Measurements from ENCODE around the gene SKAP2.

The SKAP2 gene

DNA sequence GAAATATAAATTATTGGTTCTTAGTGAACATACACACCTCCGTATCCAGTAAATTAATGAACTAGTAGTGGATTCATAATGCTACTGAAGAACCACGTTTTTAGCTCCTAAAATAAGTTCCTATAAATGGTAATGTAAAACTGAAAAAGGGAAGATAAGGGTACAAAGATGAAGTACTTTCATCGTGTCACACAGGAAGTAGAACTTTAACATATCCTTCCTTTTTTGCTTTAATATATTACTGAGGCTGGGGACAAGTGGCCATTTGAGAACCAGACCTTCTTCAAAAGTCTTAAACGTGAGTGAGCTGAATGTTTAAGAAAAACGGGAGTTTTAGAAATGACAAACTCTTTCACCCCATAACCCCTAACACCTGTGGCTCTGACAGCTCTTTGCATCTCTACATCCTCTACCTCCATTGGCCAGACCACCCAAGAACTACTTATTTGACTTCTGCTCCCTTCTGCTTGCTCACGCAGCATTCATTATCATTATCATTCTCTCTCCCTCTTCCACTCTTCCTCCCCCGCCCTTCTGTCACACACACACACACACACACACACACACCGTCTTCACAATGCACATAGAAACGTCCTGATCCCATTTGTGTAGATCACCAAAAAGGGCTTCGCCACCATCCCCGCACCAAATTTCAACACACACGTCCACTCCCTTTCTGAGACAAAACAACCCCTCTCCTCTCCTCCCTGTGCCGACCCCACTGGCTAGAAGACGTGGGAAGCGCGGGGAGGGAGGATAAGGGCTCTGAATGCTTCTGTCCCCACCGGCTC lies 677 bp downstream of the SKAP2 start:
- H3K4me1 ChIP-seq (ENCODE audit: control insufficient read depth, insufficient read depth, low read length), result peaks cover 22% of the 10 kb centered on the region
- peak overlapping the region; percentile 89 for H3K4me3 ChIP-seq (ENCODE audit: low read depth, low read length)
- H3K36me3 ChIP-seq (ENCODE audit: control insufficient read depth in 2 of 2, insufficient read depth in 1 of 2, low read length in 2 of 2), result no peaks in the 10 kb centered on the region
- peak overlapping the region; percentile 94 for H3K27ac ChIP-seq (ENCODE audit: extremely low read depth, low read depth, low read length)
- no peaks in the 10 kb centered on the region for H3K9me3 ChIP-seq (ENCODE audit: control insufficient read depth, insufficient read depth, low read depth, low read length)
- POLR2A ChIA-PET, result interaction anchor here (0.6 to 2.0 kb wide), 9 partner anchors 8 to 310 kb away, joined by 3 to 19 read pairs (median 4); partner anchors contain the start of genes HOXA1, HOXA10 and HOXA7
- CTCF ChIA-PET, result interaction anchor here (0.7 to 1.8 kb wide), 9 partner anchors 9 to 295 kb away, joined by 3 to 10 read pairs (median 4); partner anchors contain the start of genes HOXA1, HOXA4 and HOXA5
- TF ChIP-seq KLF8 (tag by site-specific recombination; IDR thresholded peaks at IDR 0.05) (peak; percentile 50), INSM2 (tag by site-specific recombination; IDR thresholded peaks at IDR 0.05) (peak; percentile 48), ZNF600 (tag by site-specific recombination; IDR thresholded peaks at IDR 0.05) (peak; percentile 36; the same call in 1 of the 2 replicates), TRIM28 (IDR thresholded peaks at IDR 0.05; ENCODE audit: borderline replicate concordance, low read length) (no peak), ZNF791 (tag by site-specific recombination; IDR thresholded peaks at IDR 0.05) (0 out of 2 replicates have a peak, but pooled peaks have one; percentile 11), GLIS1 (tag by site-specific recombination; IDR thresholded peaks at IDR 0.05) (peak; percentile 52), ZNF658 (tag by site-specific recombination; IDR thresholded peaks at IDR 0.05) (no peak), SP7 (tag by site-specific recombination; IDR thresholded peaks at IDR 0.05) (peak; percentile 50), ZNF629 (tag by site-specific recombination; IDR thresholded peaks at IDR 0.05) (0 out of 2 replicates have a peak, but pooled peaks have one; percentile 33), ZNF223 (tag by site-specific recombination; IDR thresholded peaks at IDR 0.05) (no peak), ZNF335 (tag by site-specific recombination; conservative IDR thresholded peaks at IDR 0.05) (peak; percentile 71), ZNF416 (tag by site-specific recombination; IDR thresholded peaks at IDR 0.05) (0 out of 2 replicates have a peak, but pooled peaks have one; percentile 22), ZXDB (tag by site-specific recombination; IDR thresholded peaks at IDR 0.05) (peak; percentile 63; the same call in 1 of the 2 replicates), ZIC2 (tag by site-specific recombination; IDR thresholded peaks at IDR 0.05) (no peak; the same call in 1 of the 2 replicates), ZNF16 (tag by site-specific recombination; IDR thresholded peaks at IDR 0.05; ENCODE audit: low read depth) (0 out of 2 replicates have a peak, but pooled peaks have one; percentile 4), WT1 (tag by site-specific recombination; IDR thresholded peaks at IDR 0.05) (no peak; the same call in 1 of the 2 replicates), BCL11B (tag by site-specific recombination; IDR thresholded peaks at IDR 0.05; ENCODE audit: low read depth) (peak; percentile 77), ZNF148 (tag by site-specific recombination; IDR thresholded peaks at IDR 0.05; ENCODE audit: borderline replicate concordance) (0 out of 2 replicates have a peak, but pooled peaks have one; percentile 60), ZNF324 (tag by site-specific recombination; IDR thresholded peaks at IDR 0.05) (0 out of 2 replicates have a peak, but pooled peaks have one; percentile 73), ZFP37 (tag by site-specific recombination; IDR thresholded peaks at IDR 0.05) (0 out of 2 replicates have a peak, but pooled peaks have one; percentile 85), PRDM2 (tag by site-specific recombination; IDR thresholded peaks at IDR 0.05; ENCODE audit: borderline replicate concordance) (no peak), ZNF202 (tag by site-specific recombination; IDR thresholded peaks at IDR 0.05; ENCODE audit: borderline replicate concordance) (no peak)
- TF ChIP-seq, protein P1, sequence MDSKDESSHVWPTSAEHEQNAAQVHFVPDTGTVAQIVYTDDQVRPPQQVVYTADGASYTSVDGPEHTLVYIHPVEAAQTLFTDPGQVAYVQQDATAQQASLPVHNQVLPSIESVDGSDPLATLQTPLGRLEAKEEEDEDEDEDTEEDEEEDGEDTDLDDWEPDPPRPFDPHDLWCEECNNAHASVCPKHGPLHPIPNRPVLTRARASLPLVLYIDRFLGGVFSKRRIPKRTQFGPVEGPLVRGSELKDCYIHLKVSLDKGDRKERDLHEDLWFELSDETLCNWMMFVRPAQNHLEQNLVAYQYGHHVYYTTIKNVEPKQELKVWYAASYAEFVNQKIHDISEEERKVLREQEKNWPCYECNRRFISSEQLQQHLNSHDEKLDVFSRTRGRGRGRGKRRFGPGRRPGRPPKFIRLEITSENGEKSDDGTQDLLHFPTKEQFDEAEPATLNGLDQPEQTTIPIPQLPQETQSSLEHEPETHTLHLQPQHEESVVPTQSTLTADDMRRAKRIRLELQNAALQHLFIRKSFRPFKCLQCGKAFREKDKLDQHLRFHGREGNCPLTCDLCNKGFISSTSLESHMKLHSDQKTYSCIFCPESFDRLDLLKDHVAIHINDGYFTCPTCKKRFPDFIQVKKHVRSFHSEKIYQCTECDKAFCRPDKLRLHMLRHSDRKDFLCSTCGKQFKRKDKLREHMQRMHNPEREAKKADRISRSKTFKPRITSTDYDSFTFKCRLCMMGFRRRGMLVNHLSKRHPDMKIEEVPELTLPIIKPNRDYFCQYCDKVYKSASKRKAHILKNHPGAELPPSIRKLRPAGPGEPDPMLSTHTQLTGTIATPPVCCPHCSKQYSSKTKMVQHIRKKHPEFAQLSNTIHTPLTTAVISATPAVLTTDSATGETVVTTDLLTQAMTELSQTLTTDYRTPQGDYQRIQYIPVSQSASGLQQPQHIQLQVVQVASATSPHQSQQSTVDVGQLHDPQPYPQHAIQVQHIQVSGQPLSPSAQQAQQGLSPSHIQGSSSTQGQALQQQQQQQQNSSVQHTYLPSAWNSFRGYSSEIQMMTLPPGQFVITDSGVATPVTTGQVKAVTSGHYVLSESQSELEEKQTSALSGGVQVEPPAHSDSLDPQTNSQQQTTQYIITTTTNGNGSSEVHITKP (tag by site-specific recombination; IDR thresholded peaks at IDR 0.05), result peak; percentile 77
